HT-29 (cell line): ENCODE measurements around the gene C1orf174. TPM values are rescaled to one million over a fixed set of nuclear protein-coding genes. Genes with fewer than 3 reads are reported as not detected.
A peak's percentile ranks its signal among the peaks of the same experiment; 100 is the strongest.

Experiments used
- DNase-seq: peaks from one replicate; pipeline ENCODE4 v3.0.0-alpha.2; 2015; ENCODE audit warnings: low spot score
- total RNA-seq: library from RNA; depleted of rRNA; stranded (reverse); fragments of >200 nt; shearing (Covaris generic); gene quantifications from 2 replicates; pipeline ENCODE4 v1.2.3, GENCODE V29; 2014

C1orf174 gene
- total RNA-seq, 1 experiment from 2014 or later, result 30.8 TPM

GRCh38 chr1:3910049-3910731 is 10.1 kb upstream of the C1orf174 start:
- DNase-seq, result no peak

- DNase-seq, result no peak
Measured at GRCh38 chr1:3909615-3910014, 9.5 kb upstream of the C1orf174 start.

- no peak for DNase-seq
Measured at GRCh38 chr1:3908886-3909517, 8.9 kb upstream of the C1orf174 start.

GRCh38 chr1:3907621-3908165 is 7.6 kb upstream of the C1orf174 start:
- no peak for DNase-seq

- DNase-seq, result peak; percentile 24
Measured at GRCh38 chr1:3907031-3907534, 7.0 kb upstream of the C1orf174 start.

DNA sequence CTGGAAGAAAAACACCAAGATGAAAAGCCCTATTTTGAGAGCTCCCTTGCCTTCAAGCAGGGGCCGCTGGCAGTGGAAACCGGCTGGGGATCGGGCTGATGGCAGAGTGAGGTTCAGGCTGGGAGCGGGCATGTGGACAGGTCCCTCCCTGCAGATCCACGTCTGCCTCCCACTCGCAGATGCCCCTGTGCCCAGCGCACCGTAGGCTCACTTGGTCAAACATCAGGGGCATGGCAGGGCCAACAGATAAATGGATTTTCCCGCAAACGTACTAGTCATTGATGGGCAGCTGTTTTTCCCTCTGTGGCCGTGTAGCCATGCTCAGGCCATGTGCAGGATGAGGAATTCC is 6.6 kb upstream of the C1orf174 start:
- DNase-seq, result no peak

DNA sequence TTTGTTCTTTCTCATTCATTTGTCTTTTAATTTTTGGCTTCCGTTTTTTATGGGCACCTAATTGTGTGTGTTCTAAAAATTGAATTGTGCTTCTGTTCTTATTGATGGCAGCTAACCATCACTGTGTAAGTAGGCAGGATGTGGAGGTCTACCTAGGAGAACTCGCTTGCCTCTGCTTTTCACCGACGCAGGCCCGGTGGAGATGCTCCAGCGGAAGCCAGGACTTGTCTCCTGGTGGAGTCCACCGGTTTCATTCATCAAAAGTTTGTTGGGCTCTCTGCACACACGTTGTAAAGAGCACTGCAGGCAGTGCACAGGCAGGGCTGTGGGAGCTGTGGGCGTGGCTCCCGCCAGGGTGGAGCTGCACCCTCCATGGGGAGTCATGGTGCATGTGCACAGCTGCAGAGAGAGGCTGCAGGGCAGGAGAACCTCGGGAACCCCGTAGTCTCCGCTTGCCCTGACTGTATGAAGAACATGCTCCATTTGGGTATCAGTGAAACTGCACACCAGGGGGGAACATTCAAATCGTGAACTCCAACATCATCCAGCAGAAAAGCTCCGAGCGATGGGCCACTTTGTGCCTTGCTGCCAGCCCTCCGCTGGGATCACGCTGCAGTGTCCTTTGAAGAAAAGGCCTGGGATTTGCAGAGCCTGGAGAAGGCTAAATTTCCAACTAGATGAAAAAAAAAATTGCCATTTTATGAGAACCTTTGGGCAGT is 6.0 kb upstream of the C1orf174 start:
- no peak for DNase-seq

DNA sequence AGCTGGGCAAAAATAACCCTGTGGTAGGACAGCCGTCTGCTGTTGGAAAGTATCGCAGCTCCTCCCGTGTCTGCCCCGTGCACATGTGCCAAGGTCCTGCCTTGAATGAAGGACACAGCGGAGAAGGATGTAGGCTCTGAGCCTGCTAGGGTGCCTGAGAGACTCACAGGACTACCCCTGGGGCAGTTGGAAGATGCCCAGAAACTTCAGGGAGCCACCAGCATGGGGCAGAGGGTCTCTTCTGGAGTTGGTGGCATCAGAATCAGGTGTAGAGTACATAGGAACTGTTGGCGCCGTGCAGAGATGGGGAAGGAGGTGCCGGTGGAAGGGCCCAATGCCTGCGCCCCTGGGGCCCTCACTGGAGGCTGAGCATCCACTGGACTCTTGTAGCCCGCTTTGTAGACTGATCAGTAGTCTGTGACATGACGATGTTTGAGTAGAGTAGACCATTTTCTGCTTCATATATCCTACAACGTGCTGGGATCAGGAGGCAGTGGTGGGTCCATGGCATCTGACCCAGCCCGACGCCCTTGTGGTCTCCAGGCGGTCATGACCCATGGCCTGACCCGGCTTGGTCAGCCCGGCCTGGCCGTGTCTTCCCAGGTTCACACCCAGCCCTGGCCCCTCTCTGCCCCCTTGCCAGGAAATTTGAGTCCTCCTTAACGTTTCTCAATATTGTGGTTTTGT is 5.3 kb upstream of the C1orf174 start:
- no peak for DNase-seq

DNA sequence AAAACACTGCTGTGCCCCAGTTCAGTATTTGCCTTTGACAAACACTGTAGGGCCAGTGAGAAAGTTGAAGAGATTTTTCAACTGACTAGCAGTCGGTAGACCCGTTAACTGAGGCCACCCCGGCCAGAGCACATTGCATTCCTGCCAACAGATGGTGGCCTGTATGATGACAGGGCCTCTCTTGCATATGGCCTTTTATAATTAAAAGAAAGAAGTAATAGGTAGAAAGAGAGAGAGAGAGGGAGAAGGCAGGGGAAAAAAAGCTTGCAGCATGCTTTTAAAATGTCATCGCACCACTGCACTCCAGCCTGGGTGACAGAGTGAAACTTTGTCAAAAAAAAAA is 4.7 kb upstream of the C1orf174 start:
- DNase-seq, result no peak

- no peak for DNase-seq
Measured at GRCh38 chr1:3904006-3904842, 4.2 kb upstream of the C1orf174 start.

DNA sequence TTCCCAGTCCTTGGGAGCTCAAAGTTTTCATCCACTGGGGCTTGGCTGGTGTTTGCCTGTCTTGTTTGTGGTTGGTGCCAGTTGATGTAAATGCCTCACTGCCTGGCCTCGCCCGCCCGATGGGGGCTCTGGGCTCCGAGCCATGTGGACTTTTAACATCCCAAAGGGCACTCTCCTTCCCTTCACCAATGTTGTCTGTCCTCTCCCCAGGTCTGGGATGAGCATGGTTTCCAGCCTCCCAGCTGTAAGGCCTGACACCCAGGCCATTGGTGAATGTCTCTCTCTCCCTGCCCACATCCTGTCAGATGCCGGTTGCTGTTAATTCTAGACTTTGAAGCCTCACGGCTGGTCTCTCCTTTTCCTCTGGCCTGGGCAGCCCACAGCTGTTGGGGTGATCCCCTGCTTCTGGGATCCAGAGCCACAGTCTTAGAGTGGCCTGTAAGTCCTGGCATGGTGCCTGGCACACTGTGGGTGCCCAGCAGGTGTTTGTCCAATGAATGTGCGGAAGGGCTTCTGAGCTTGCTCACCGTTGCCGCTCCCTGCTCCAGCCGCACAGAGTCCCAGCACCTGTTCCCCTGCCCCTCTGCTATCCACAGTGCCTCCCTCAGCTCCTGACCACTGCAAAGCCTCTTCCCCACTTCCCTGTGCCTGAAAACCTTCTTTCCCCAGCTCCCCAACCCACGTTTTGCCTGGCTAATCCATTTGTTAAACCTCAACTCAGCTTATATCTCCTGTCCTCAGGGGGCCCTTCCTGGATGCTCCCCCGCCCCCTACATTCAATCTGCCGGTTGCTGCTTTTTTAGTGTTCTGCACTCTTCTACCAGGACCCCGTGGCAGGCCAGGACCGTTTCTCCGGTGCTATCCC is 3.3 kb upstream of the C1orf174 start:
- DNase-seq, result no peak

GRCh38 chr1:3902571-3903091 is 2.6 kb upstream of the C1orf174 start:
- DNase-seq, result no peak

DNA sequence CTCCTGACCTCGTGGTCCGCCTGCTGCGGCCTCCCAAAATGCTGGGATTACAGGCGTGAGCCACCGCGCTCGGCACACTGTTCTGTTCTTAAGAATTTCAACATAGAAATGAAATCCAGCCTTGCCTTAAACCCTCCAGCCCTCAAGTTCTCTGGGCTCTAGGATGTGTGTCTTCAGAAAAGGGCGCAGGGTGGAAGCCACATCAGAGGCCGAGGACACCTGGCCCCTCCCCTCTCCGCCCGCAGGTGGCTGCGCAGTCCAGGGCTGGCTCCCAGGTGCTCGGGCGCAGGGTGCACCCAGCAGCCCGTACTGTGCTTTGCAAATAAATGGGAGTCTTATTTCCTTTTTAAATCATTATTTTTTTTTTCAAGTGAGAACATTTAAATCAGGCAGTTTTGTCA is 2.0 kb upstream of the C1orf174 start:
- no peak for DNase-seq

DNA sequence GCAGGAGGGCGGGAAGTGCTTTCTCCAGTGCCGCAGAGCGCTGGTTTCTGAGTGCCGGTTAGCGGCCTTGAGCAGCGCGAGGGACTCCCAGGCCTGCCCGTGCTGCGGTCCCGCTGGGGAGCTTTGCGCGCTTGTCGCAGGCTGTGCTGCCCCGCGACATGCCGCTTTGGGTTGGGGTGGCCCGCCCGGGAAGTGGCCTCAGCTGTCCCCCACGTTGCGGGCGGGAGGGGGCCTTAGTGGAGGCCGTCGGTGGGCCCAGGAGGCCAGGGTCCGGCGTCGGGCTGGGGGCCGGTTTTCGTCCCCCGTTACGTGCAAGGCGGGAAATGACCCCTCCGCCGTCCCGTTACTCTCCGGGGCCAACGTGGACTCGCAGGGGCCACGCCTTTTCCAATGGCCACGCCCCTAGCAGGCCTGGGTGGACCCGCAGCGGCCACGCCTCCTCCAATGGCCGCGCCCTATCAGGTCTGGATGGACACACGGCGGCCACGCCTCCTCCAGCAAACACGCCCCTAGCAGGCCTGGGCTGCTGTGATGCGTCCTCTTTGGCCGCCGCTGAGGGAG is 977 bp upstream of the C1orf174 start:
- DNase-seq, result peak; percentile 95

- no peak for DNase-seq
Measured at GRCh38 chr1:3899754-3900149, 320 bp downstream of the C1orf174 start.

DNA sequence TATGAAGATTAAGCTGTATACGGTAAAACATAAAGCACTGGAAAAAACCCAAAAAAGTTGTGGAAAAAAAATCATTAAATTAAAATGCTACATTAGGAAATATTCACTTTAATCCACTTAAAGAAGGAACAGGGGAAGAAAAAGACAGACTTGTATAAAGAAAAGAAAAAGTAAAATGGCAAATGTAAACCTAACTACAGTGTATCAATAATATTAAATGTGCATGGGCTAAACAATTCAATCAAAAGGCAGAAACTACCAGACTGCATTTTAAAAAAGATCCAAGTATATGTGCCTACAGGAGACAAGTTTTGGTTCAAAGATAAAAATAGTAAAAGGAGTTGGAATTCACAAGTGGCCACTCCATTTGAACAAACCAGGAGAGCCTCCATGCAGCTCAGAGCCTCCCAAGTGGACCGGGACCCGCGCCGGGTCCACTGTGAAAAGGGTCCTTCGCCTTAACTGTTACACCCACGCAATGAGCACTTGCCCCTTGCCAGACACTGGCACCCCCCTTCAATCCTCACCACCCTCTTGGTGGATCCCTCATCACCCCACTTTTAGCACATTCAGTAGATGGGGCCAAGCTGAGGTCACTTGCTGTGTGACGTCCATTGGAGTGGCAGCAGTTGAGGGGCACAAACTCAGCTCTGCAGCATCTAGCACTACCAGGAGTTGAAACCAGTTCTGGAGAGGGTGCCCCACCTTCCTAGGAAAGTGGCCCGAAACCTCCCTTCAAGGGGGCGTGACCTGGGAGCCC is 898 bp downstream of the C1orf174 start:
- DNase-seq, result peak; percentile 28

GRCh38 chr1:3898475-3898735 is 1.7 kb downstream of the C1orf174 start:
- no peak for DNase-seq

GRCh38 chr1:3896396-3897000 is 3.6 kb downstream of the C1orf174 start:
- no peak for DNase-seq

DNA sequence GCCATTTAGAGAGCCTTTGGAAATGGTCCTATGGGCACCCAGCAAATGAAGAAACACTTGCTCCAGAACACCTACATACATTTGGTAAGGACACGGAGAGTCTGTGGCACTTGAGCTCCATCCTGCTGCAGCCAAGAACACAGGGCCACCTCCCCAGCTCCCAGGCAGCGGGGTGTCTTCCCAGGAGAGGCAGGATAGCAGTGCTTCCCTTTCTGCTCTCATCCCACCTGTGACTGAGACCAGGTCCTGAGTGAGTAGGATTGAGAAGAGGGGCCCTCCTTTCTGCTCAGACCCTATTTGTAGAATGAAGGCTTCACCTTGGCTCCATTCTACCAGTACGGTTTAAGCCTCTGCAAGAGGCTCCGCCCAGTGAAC is 4.1 kb downstream of the C1orf174 start:
- no peak for DNase-seq
